Osteoblast (primary cell): ENCODE measurements around the gene RAPGEF1. TPM values are rescaled to one million over a fixed set of nuclear protein-coding genes. Genes with fewer than 3 reads are reported as not detected.

Experiments used
- DNase-seq: peaks from one replicate; pipeline ENCODE4 v3.0.0; 2011; ENCODE audit warnings: low spot score, mixed read lengths; ENCODE audit not compliant: insufficient read length; ENCODE audit errors: missing footprints
- H2AFZ ChIP-seq: 2 replicates; pipeline ENCODE4 v1.6.0; 2011; ENCODE audit warnings: mild to moderate bottlenecking, low read length
- H3K27ac ChIP-seq: 2 replicates; pipeline ENCODE4 v1.5.1; 2011; ENCODE audit warnings: mild to moderate bottlenecking, low read depth, low read length, moderate library complexity
- H3K27me3 ChIP-seq: 2 replicates; pipeline ENCODE4 v1.6.0; 2012; ENCODE audit warnings: mild to moderate bottlenecking, control low read depth, inconsistent platforms, low read length, moderate library complexity; ENCODE audit not compliant: insufficient read depth
- H3K36me3 ChIP-seq: 2 replicates; pipeline ENCODE4 v1.5.1; 2011; ENCODE audit warnings: mild to moderate bottlenecking, low read length, control low read depth, moderate library complexity; ENCODE audit not compliant: insufficient read depth
- H3K4me1 ChIP-seq: 2 replicates; pipeline ENCODE4 v1.5.1; 2011; ENCODE audit warnings: mild to moderate bottlenecking, low read length, control low read depth, moderate library complexity; ENCODE audit not compliant: insufficient read depth
- H3K4me2 ChIP-seq: 2 replicates; pipeline ENCODE4 v1.6.0; 2011; ENCODE audit warnings: mild to moderate bottlenecking, low read length; ENCODE audit not compliant: insufficient read depth
- H3K4me3 ChIP-seq: fragments of 200-600 bp; sonication (generic); 3 replicates; pipeline ENCODE4 v1.5.1; 2012; ENCODE audit warnings: mild to moderate bottlenecking, low read length, inconsistent platforms; ENCODE audit not compliant: insufficient read depth
- H3K79me2 ChIP-seq: 2 replicates; pipeline ENCODE4 v1.6.0; 2012; ENCODE audit warnings: mild to moderate bottlenecking, low read length, control low read depth, inconsistent platforms; ENCODE audit not compliant: insufficient read depth
- H3K9me3 ChIP-seq: 2 replicates; pipeline ENCODE4 v1.5.1; 2011; ENCODE audit warnings: low read depth, low read length, control low read depth
- H4K20me1 ChIP-seq: 2 replicates; pipeline ENCODE4 v1.6.0; 2012; ENCODE audit warnings: mild to moderate bottlenecking, low read length, control low read depth; ENCODE audit not compliant: insufficient read depth
- CTCF ChIP-seq: IDR thresholded peaks from 2 replicates; pipeline ENCODE4 v1.5.1; 2011; ENCODE audit warnings: mild to moderate bottlenecking, low read depth, low read length, moderate library complexity; ENCODE audit errors: extremely low read depth
- total RNA-seq: library from RNA; depleted of rRNA; stranded (reverse); fragments of >200 nt; gene quantifications from 2 replicates; pipeline ENCODE4 v1.2.3, GENCODE V29; 2012

RAPGEF1 gene
- total RNA-seq, 1 donor: 34.7 TPM

GRCh38 chr9:131593936-131594665 lies 145.8 kb downstream of the RAPGEF1 start:
- peak; percentile 38 for DNase-seq
- TF ChIP-seq CTCF: no peak
- no peak overlapping the region for H2AFZ ChIP-seq
- no peaks in the 10 kb centered on the region for H3K79me2 ChIP-seq
- H3K4me3 ChIP-seq: no peak overlapping the region
- H3K27ac ChIP-seq: no peak overlapping the region
- H4K20me1 ChIP-seq: no peaks in the 10 kb centered on the region
- H3K27me3 ChIP-seq: no peaks in the 10 kb centered on the region
- H3K9me3 ChIP-seq: no peaks in the 10 kb centered on the region
- H3K36me3 ChIP-seq: peaks cover 19% of the 10 kb centered on the region
- no peaks in the 10 kb centered on the region for H3K4me1 ChIP-seq
- H3K4me2 ChIP-seq: no peak overlapping the region

GRCh38 chr9:131593091-131593820 lies 146.6 kb downstream of the RAPGEF1 start:
- peak; percentile 73 for DNase-seq
- H4K20me1 ChIP-seq: no peaks in the 10 kb centered on the region
- H2AFZ ChIP-seq: no peak overlapping the region
- H3K4me1 ChIP-seq: no peaks in the 10 kb centered on the region
- H3K27me3 ChIP-seq: no peaks in the 10 kb centered on the region
- no peak overlapping the region for H3K4me3 ChIP-seq
- no peak overlapping the region for H3K27ac ChIP-seq
- H3K9me3 ChIP-seq: no peaks in the 10 kb centered on the region
- no peaks in the 10 kb centered on the region for H3K79me2 ChIP-seq
- H3K4me2 ChIP-seq: no peak overlapping the region
- TF ChIP-seq CTCF: no peak
- peaks cover 19% of the 10 kb centered on the region for H3K36me3 ChIP-seq

- DNase-seq: peak; percentile 65
- H3K4me1 ChIP-seq: no peaks in the 10 kb centered on the region
- no peaks in the 10 kb centered on the region for H3K79me2 ChIP-seq
- no peaks in the 10 kb centered on the region for H3K9me3 ChIP-seq
- H3K4me2 ChIP-seq: no peak overlapping the region
- no peaks in the 10 kb centered on the region for H4K20me1 ChIP-seq
- H3K4me3 ChIP-seq: no peak overlapping the region
- no peak for TF ChIP-seq CTCF
- H3K27ac ChIP-seq: no peak overlapping the region
- no peak overlapping the region for H2AFZ ChIP-seq
- no peaks in the 10 kb centered on the region for H3K27me3 ChIP-seq
- H3K36me3 ChIP-seq: peaks cover 14% of the 10 kb centered on the region
Measured at GRCh38 chr9:131591845-131592208, 148.0 kb downstream of the RAPGEF1 start.
